AG09309 (cell line): ENCODE measurements around the gene PRB4.
"Not testable (repeated sequence)": the region's sequence is repeated elsewhere in the genome, so short reads cannot be mapped to it uniquely, and the experiment has no call there.

Source experiments
- DNase-seq: peaks from one replicate; pipeline ENCODE4 v3.0.0-alpha.2; 2010; ENCODE audit warnings: low read depth
- H3K4me3 ChIP-seq: 2 replicates; pipeline ENCODE4 v1.5.1; 2011; ENCODE audit warnings: mild to moderate bottlenecking, low read depth, low read length, moderate library complexity; ENCODE audit not compliant: control insufficient read depth
- TF ChIP-seq, protein P1 (sequence below): IDR thresholded peaks from 2 replicates; pipeline ENCODE4 v1.5.1; 2011; ENCODE audit warnings: mild to moderate bottlenecking, low read depth, low read length, inconsistent platforms; ENCODE audit not compliant: insufficient read depth, control insufficient read depth; ENCODE audit errors: missing control alignments

PRB4 gene

DNA sequence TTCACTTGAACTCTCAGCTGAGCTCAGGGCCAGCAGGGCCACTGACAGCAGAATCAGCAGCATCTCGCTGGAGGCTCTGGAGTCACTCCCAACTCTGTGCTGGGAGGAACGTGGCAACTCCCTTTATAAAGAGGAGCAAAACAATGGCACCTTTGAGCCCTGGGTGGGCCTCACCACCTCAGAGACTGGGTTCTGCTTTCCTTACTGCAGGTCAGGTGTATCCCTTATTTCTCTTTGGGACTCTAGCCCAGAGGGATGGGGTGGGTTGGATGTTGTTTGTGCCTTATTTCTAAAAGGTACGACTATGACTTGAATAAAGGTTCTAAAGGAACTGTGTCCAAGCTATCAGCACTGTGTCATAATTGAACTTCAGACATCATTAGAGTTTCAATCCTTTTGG is at the start of gene PRB4:
TSS of gene PRB4 (minus strand) at position 101 of the 400 bp plus-strand sequence. CDS start at position 63, 38 bp downstream.
- TF ChIP-seq, protein P1, sequence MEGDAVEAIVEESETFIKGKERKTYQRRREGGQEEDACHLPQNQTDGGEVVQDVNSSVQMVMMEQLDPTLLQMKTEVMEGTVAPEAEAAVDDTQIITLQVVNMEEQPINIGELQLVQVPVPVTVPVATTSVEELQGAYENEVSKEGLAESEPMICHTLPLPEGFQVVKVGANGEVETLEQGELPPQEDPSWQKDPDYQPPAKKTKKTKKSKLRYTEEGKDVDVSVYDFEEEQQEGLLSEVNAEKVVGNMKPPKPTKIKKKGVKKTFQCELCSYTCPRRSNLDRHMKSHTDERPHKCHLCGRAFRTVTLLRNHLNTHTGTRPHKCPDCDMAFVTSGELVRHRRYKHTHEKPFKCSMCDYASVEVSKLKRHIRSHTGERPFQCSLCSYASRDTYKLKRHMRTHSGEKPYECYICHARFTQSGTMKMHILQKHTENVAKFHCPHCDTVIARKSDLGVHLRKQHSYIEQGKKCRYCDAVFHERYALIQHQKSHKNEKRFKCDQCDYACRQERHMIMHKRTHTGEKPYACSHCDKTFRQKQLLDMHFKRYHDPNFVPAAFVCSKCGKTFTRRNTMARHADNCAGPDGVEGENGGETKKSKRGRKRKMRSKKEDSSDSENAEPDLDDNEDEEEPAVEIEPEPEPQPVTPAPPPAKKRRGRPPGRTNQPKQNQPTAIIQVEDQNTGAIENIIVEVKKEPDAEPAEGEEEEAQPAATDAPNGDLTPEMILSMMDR = no peak
- no peak for DNase-seq
- H3K4me3 ChIP-seq = no peak within 1 kb of the TSS

DNA sequence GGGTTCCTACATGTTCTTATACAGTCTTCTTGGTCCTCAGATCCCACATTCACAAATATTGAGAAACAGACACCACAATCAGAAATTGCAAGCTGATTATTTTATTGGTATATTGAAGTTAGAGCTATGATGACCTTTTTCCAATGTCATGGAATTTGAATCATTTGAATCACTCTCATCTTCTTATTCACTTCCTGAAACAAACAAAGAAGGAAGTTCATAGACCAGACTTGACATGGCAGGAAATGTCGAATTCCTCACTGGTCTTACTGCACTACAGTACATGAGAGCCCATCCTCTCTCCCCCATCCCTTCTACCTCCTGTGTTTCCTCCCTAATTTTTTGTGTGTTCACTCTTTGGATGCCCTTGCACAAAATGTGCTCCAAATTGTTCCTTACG is 41.5 kb upstream of the PRB4 start:
- not testable (repeated sequence) for DNase-seq, H3K4me3 ChIP-seq

DNA sequence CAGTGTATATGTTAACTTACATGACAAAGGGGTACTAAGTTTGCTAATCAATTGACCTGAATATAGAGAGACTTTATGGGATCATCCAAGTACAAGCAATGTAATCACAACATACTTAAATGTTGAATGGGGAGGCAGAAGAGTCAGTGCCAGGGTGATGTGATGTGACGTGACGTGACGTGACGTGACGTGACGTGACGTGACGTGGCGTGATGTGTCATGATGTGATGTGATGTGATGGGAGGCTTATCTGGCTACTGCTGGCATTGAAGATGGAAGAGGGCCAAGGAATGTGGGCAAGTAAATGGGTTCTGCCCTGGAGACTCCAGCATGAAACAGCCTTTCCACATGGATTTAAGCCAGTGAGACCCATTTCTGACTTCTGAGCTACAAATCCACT is 38.2 kb upstream of the PRB4 start:
- H3K4me3 ChIP-seq = no peak overlapping the region
- no peak for DNase-seq
- TF ChIP-seq, protein P1 = no peak

DNA sequence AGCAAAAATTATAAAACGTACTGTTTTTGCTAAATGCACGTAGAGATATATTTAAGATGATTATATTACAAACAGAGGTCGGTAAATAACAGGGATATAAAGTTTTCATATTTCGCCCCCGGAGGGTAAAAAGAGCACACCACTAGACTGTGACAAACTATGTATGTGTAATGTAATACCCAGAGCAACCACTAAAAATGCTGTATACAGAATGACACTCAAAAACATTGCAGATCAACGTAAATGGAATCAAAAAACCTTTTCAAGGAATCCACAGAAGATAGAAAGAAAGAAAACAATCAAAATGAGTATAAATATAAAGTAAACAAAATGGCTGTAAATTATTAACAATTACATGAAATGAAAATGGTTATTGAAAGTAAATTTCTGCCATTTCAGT is 37.6 kb upstream of the PRB4 start:
- DNase-seq = no peak
- no peak overlapping the region for H3K4me3 ChIP-seq
- TF ChIP-seq, protein P1 = no peak

DNA sequence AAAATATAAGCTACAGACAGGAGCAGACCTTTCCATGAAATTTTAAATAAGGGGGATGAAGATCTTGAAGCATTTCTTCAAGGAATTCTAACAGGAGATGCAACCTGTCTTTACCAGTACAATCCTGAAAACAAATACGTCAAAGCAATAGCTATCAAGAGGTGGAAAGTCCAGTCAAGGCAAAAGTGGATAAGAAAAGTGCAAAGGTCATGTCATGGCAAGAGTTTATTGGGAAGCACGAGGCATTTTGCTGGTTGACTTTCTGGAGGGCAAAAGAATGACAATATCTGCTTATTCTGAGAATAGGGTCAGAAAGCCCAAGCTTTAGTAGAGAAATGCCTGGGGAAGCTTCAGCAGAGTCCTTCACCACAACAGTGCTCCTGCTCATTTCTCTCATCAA is 34.3 kb upstream of the PRB4 start:
- no peak overlapping the region for H3K4me3 ChIP-seq
- TF ChIP-seq, protein P1 = no peak
- no peak for DNase-seq

DNA sequence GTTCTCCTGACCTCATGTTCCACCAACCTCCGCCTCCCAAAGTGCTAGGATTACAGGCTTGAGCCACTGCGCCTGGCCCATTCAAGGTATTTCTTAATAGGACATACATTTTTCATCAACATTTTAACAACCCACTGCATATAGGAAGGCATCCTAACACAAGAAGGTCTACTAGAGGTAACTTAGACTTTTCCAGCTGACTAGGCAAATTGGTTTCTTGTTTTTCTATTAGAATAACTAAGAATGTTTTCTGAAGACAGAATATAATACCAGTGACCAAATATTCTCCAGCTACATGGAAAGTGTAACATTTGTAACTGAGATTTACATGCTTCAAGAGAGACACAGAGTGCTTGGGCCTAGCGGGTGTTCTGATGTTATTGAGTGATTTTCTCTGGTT is 14.2 kb upstream of the PRB4 start:
- no peak overlapping the region for H3K4me3 ChIP-seq
- TF ChIP-seq, protein P1 = no peak
- DNase-seq = no peak

DNA sequence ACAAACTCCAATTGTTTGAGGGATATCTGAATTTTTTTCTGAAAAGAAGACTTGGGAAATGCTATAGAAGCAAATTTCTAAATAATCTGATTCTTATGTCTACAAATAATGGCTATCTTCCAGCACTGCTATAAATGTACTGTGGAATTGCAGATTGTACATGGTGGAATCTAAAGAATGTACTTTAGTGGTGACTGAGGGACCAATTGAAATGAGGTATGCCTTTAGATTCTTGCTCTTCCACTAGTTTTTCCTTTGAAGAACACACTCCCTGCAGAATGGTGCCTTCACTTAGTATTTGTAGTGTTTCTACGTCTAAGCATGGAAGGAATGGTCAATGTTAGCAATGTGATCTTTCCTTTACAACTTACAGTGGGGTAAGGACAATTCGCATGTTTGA is 11.7 kb upstream of the PRB4 start:
- DNase-seq = no peak
- H3K4me3 ChIP-seq = no peak overlapping the region
- TF ChIP-seq, protein P1 = no peak
